Sigmoid colon (tissue), 7 donors: ENCODE data around the gene CTRB2. TPM values are rescaled to one million over a fixed set of nuclear protein-coding genes. Genes with fewer than 3 reads are reported as not detected.

Source experiments
- DNase-seq: peaks from one replicate; pipeline ENCODE4 v3.0.0-alpha.2; 2019
- H3K27ac ChIP-seq, 4 donors: fragments of 200-600 bp; sonication (generic); one replicate each; pipeline ENCODE4 v1.5.1; 2016 to 2019; ENCODE audit warnings: mild to moderate bottlenecking in 1 of 4
- H3K27me3 ChIP-seq, 3 donors: fragments of 200-600 bp; sonication (generic); one replicate each; pipeline ENCODE4 v1.5.1; 2019; ENCODE audit warnings: mild to moderate bottlenecking in 1 of 3
- H3K36me3 ChIP-seq, 4 donors: fragments of 200-600 bp; sonication (generic); one replicate each; pipeline ENCODE4 v1.5.1; 2016 to 2019
- H3K4me1 ChIP-seq, 4 donors: fragments of 200-600 bp; sonication (generic); one replicate each; pipeline ENCODE4 v1.5.1; 2017 to 2019
- H3K4me3 ChIP-seq, 4 donors: fragments of 200-600 bp; sonication (generic); one replicate each; pipeline ENCODE4 v1.5.1; 2017 to 2019; ENCODE audit warnings: mild to moderate bottlenecking in 2 of 4, moderate library complexity in 1 of 4
- H3K9me3 ChIP-seq, 4 donors: fragments of 200-600 bp in 3 of 4; sonication (generic) in 3 of 4; one replicate each; pipeline versions ENCODE4 v1.5.1 to v1.6.1; 2013 to 2019
- EP300 ChIP-seq, 4 donors: sonication (generic); formaldehyde crosslinking; IDR thresholded peaks; one replicate each; pipeline ENCODE4 v1.6.1; 2017; ENCODE audit warnings: antibody characterized with exemption in 4 of 4
- POLR2A ChIP-seq, 2 donors: fragments of 450-650 bp; IDR thresholded peaks; one replicate each; pipeline ENCODE4 v1.6.1; 2016; ENCODE audit warnings: antibody characterized with exemption in 2 of 2, mild to moderate bottlenecking in 2 of 2, moderate library complexity in 2 of 2
- POLR2AphosphoS5 ChIP-seq, 4 donors: sonication (generic); formaldehyde crosslinking; IDR thresholded peaks; one replicate each; pipeline ENCODE4 v1.6.1; 2017; ENCODE audit warnings: antibody characterized with exemption in 4 of 4
- WGBS, 2 donors: extraction: QIAGEN DNeasy Blood & Tissue Kit; methylation state at CpG; one replicate each; pipeline ENCODE4 v1.1.7; 2013; 5-methylcytosine and 5-hydroxymethylcytosine counted together
- intact Hi-C: fragments of 100-400 bp; cut with DNase I; formaldehyde crosslinking; loops from one replicate; pipeline ENCODE4 v1.15.1; 2023
- polyA plus RNA-seq, 3 donors: library from polyadenylated mRNA; stranded (reverse); fragments of 200-250 nt; gene quantifications; one replicate each; pipeline ENCODE4 v1.2.3, GENCODE V29; 2013
- total RNA-seq, 4 donors: library from RNA; depleted of rRNA; stranded (reverse); fragments of >200 nt; gene quantifications; one replicate each; pipeline ENCODE4 v1.1.0, GENCODE V29; 2016
- TF ChIP-seq, protein P1 (sequence below), 4 experiments: fragments of 450-650 bp in 3 of 4; fragments of 200-600 bp in 1 of 4; IDR thresholded peaks; one replicate each; pipeline ENCODE4 v1.5.1; 2016 to 2019; ENCODE audit warnings: antibody characterized with exemption in 4 of 4, mild to moderate bottlenecking in 3 of 4, moderate library complexity in 2 of 4
- donor health status: healthy with polysubstance abuse.
- donor health status: Bipolar disorder and iron deficiency.
- donor health status: healthy.

CTRB2 gene
- total and polyA plus RNA-seq, 7 donors = 0.42 to 17.4 TPM; not detected in 5

DNA sequence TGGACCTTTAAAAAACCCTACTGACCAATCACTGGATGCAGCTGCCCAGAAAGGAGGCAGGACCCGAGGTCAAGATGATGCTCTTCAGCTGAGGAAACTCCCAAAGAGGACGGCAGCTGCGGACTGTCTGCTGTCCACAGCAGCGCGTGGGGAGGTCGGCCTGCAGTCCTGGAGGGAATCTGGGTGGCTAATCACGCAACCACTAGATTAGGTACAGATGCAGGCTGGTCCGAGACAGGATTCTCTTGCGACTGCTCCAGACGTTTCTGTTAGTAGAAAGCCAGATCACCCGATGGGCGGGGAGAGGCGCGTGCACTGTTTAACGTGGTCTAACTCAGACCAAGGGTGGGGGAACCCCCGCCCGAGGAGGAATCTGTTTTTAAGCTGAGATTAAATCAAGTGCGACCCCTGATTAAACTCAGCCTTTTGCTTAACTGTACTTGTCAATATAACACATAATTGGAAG lies 8.8 kb downstream of the CTRB2 start:
- H3K4me1 ChIP-seq = peaks cover 0 to 8% (median 3%) of the 10 kb centered on the region in 4 donors
- WGBS, 2 donors = 12 to 35% methylated on average over 18 of the region's 18 CpGs
- no peak for DNase-seq
- no peak overlapping the region for H3K27ac ChIP-seq
- intact Hi-C loops = loop anchor here (5.0 kb wide), 1 partner anchor 204 kb away; no protein-coding TSS in a partner anchor
- no peaks in the 10 kb centered on the region for H3K9me3 ChIP-seq
- TF ChIP-seq POLR2AphosphoS5 (IDR thresholded peaks at IDR 0.05) (peak in 1 of 4 donors; percentile 10), EP300 (IDR thresholded peaks at IDR 0.05) (no peak), POLR2A (IDR thresholded peaks at IDR 0.05) (no peak)
- TF ChIP-seq, protein P1, sequence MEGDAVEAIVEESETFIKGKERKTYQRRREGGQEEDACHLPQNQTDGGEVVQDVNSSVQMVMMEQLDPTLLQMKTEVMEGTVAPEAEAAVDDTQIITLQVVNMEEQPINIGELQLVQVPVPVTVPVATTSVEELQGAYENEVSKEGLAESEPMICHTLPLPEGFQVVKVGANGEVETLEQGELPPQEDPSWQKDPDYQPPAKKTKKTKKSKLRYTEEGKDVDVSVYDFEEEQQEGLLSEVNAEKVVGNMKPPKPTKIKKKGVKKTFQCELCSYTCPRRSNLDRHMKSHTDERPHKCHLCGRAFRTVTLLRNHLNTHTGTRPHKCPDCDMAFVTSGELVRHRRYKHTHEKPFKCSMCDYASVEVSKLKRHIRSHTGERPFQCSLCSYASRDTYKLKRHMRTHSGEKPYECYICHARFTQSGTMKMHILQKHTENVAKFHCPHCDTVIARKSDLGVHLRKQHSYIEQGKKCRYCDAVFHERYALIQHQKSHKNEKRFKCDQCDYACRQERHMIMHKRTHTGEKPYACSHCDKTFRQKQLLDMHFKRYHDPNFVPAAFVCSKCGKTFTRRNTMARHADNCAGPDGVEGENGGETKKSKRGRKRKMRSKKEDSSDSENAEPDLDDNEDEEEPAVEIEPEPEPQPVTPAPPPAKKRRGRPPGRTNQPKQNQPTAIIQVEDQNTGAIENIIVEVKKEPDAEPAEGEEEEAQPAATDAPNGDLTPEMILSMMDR (IDR thresholded peaks at IDR 0.05) = no peak
- no peak overlapping the region for H3K4me3 ChIP-seq
- no peaks in the 10 kb centered on the region for H3K36me3 ChIP-seq
- H3K27me3 ChIP-seq = peaks cover 0 to 30% (median 0%) of the 10 kb centered on the region in 3 donors

DNA sequence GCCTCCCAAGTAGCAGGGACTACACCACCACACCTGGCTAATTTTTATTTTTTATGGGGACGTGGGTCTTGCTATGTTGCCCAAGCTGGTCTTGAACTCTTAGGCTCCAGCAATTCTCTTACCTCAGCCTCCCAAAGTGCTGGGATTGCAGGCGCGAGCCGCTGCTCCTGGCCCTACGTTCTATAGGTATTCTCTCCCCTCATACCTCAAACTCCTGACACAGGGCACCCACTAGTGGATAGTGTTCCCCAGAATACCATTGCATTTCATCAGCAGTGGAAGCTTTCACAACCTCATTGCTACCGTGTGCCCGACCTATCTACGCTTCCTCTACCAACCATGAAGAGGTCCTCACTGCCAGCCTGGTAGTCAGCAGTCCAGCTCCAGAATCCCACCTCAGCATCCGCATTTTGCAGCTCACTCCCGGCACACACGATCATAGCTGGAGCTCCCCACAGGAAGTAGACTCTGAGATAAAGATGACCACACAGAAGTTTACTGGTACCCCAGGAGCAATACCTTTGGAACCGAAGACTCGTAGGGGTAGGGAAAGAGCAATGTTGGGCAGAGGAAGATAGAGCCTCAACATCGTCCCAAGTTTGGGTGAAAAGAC lies 9.3 kb downstream of the CTRB2 start:
- DNase-seq = no peak
- intact Hi-C loops = loop anchor here (5.0 kb wide), 1 partner anchor 205 kb away; no protein-coding TSS in a partner anchor
- WGBS, 2 donors = 60% methylated on average over 14 of the region's 14 CpGs
- Histone ChIP-seq H3K27ac (no peak overlapping the region), H3K4me3 (no peak overlapping the region), H3K4me1 (peaks cover 0 to 8% (median 3%) of the 10 kb centered on the region in 4 donors), H3K9me3 (no peaks in the 10 kb centered on the region), H3K36me3 (no peaks in the 10 kb centered on the region), H3K27me3 (peaks cover 0 to 30% (median 0%) of the 10 kb centered on the region in 3 donors)
- TF ChIP-seq, protein P1 (IDR thresholded peaks at IDR 0.05) = no peak
- TF ChIP-seq POLR2A (IDR thresholded peaks at IDR 0.05) (no peak), POLR2AphosphoS5 (IDR thresholded peaks at IDR 0.05) (no peak), EP300 (IDR thresholded peaks at IDR 0.05) (no peak)

DNA sequence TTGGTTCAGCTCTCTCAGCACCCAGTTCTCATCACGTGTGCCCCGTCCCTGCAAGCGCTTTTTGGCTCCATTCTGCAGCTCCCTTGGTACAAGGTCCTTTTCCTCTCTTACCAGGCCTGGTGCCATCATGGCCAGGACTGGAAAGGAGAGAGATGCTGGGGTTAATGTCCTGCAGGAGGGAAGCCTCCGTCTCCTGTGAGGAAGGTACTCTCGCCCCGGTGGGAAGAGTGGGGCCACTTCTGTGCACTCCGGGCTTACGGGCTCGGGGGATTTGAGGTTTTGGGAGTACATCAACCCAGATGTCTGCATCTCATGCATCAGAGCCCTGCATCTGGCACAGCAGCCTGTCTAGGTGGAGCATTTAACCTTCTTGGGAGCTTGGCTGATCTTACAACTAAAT lies 10.1 kb downstream of the CTRB2 start:
- TF ChIP-seq, protein P1 (IDR thresholded peaks at IDR 0.05) = no peak
- TF ChIP-seq POLR2A (IDR thresholded peaks at IDR 0.05) = no peak
- H3K4me1 ChIP-seq = peaks cover 0 to 8% (median 3%) of the 10 kb centered on the region in 4 donors
- H3K36me3 ChIP-seq = no peaks in the 10 kb centered on the region
- WGBS, 2 donors = 71 to 77% methylated on average over 9 of the region's 9 CpGs
- no peak for DNase-seq
- no peak overlapping the region for H3K4me3 ChIP-seq
- H3K9me3 ChIP-seq = no peaks in the 10 kb centered on the region
- no peak overlapping the region for H3K27ac ChIP-seq
- intact Hi-C loops = loop anchor here (5.0 kb wide), 1 partner anchor 205 kb away; no protein-coding TSS in a partner anchor
- H3K27me3 ChIP-seq = peaks cover 0 to 30% (median 0%) of the 10 kb centered on the region in 3 donors

DNA sequence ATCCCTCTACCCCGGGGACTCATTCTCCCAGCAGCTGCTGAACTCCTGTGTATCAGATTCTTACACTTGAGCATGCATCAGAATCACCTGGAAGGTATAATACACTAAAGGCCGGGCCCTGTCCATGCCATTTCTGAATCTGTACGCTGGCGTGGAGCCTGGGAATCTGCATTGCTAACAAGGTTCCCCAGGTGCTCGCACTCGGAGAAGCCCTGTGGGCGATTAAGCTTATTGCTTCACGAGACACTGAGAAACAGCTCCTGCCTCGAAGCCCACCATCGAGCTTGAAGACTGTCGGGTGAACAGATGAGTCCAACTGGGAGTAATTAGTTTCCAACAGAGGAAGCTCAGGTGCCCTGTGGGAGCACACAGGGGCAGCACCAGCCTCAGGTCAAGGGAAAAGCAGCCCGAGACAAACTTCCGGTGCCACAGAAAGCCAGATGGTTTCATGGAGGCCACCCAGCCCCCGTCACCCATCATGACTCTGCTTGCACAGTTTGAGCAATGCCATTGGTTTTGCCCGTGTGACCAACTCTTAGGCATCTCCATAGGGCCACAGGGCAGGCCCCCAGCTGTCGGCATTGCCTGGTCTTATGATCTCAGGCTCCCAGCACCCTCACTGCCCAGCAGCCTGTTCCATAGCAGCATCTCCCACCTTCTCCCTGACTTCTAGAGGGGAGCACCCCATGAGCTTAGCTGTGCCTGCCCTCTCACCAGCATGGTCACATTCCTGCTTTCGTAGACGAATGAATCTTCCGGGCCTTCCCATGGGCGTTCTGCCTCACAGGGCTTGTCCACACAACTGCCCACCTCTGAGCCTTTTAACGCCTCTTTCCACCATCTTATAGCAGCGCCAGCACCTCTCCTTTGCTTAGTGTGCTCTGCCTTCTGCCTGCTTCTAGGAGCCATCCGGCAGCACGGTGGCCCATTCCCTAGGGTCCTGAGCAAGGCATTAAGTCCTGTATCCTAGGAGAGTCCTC lies 10.9 kb downstream of the CTRB2 start:
- Histone ChIP-seq H3K4me1 (peaks cover 0 to 8% (median 3%) of the 10 kb centered on the region in 4 donors), H3K36me3 (no peaks in the 10 kb centered on the region), H3K9me3 (no peaks in the 10 kb centered on the region), H3K27ac (no peak overlapping the region), H3K4me3 (no peak overlapping the region), H3K27me3 (peaks cover 0 to 30% (median 0%) of the 10 kb centered on the region in 3 donors)
- 87 to 90% methylated on average over 24 of the region's 24 CpGs for WGBS, 2 donors
- TF ChIP-seq, protein P1 (IDR thresholded peaks at IDR 0.05) = no peak
- no peak for TF ChIP-seq POLR2A (IDR thresholded peaks at IDR 0.05)
- no peak for TF ChIP-seq POLR2AphosphoS5 (IDR thresholded peaks at IDR 0.05)
- TF ChIP-seq EP300 (IDR thresholded peaks at IDR 0.05) = no peak
- intact Hi-C loops = loop anchor here (5.0 kb wide), 1 partner anchor 206 kb away; no protein-coding TSS in a partner anchor
- no peak for DNase-seq
